HCT116 (cell line): ENCODE data around the gene MARK1. TPM values are rescaled to one million over a fixed set of nuclear protein-coding genes. Genes with fewer than 3 reads are reported as not detected.

ENCODE experiments used
- ATAC-seq: fragments of 200-7000 bp; cut with Tn5 transposase; 2 replicates; pipeline ENCODE4 v1.9.1; 2020; ENCODE audit warnings: mild to moderate bottlenecking, moderate library complexity
- BruUV-seq: library from RNA; stranded (reverse); fragments of 400-500 nt; replicated peaks from 2 replicates; lab custom pipeline; 2021; lab: Mats Ljungman, UMichigan
- CTCF ChIA-PET: fragments of 300-600 bp; sonication (Branson Sonifier 250); formaldehyde crosslinking; loops from one replicate; lab custom pipeline; 2021; ENCODE audit warnings: antibody characterized with exemption; lab: Charles Lee
- POLR2A ChIA-PET: fragments of 300-600, 350-600 bp; sonication (Branson Sonifier 250); formaldehyde crosslinking; loops from one replicate; lab custom pipeline; 2021; ENCODE audit warnings: antibody characterized with exemption; lab: Charles Lee
- RAD21 ChIA-PET, 2 experiments: fragments of 300-600 bp; sonication (Branson Sonifier 250); formaldehyde crosslinking; loops; one replicate each; lab custom pipeline; 2023; ENCODE audit warnings: low total read pairs in 2 of 2; ENCODE audit not compliant: uncharacterized antibody in 2 of 2, unreplicated experiment in 2 of 2, low non-redundant PET in 1 of 2; lab: Charles Lee
- DNase-seq: peaks from one replicate; pipeline ENCODE4 v3.0.0-alpha.2; 2010; ENCODE audit warnings: low read depth, low spot score
- H2AFZ ChIP-seq: fragments of 200-600 bp; shearing (Covaris generic), sonication (generic); 2 replicates; pipeline ENCODE4 v1.6.1; 2017; ENCODE audit warnings: low read depth, mixed run types, mixed read lengths, antibody characterized with exemption, low read length; ENCODE audit not compliant: poor library complexity, severe bottlenecking
- H3K27ac ChIP-seq: 2 replicates; pipeline ENCODE4 v1.5.1; 2012; ENCODE audit warnings: low read depth, low read length
- H3K27me3 ChIP-seq: fragments of 200-600 bp; sonication (generic); 2 replicates; pipeline ENCODE4 v1.6.1; 2016; ENCODE audit warnings: mixed run types, low read length, mixed read lengths; ENCODE audit not compliant: insufficient read depth
- H3K36me3 ChIP-seq, 2 experiments: fragments of 200-500 bp in 1 of 2; fragments of 200-600 bp in 1 of 2; sonication (Bioruptor generic) in 1 of 2; sonication (generic) in 1 of 2; 2 replicates each; pipeline versions ENCODE4 v1.5.1 to v1.6.1; 2014 to 2016; ENCODE audit warnings: low read length in 2 of 2, inconsistent platforms in 1 of 2, mixed read lengths in 1 of 2, mixed run types in 1 of 2; ENCODE audit not compliant: insufficient read depth in 2 of 2, control insufficient read depth in 1 of 2
- H3K4me1 ChIP-seq, 2 experiments: fragments of 200-600 bp in 1 of 2; sonication (generic) in 1 of 2; 2 replicates each; pipeline versions ENCODE4 v1.5.1 to v1.6.1; 2012 to 2017; ENCODE audit warnings: low read length in 2 of 2, inconsistent platforms in 1 of 2, mild to moderate bottlenecking in 1 of 2, mixed read lengths in 1 of 2, mixed run types in 1 of 2, moderate library complexity in 1 of 2; ENCODE audit not compliant: insufficient read depth in 2 of 2, control insufficient read depth in 1 of 2
- H3K4me2 ChIP-seq: fragments of 200-600 bp; sonication (generic); 2 replicates; pipeline ENCODE4 v1.6.1; 2017; ENCODE audit warnings: mixed run types, low read length, mixed read lengths
- H3K4me3 ChIP-seq, 2 experiments: fragments of 200-600 bp in 1 of 2; sonication (generic) in 1 of 2; replicated peaks in 1 of 2; 2 replicates each; pipeline ENCODE4 v1.5.1; 2011 to 2016; ENCODE audit warnings: low read length in 2 of 2, control low read depth in 1 of 2, low read depth in 1 of 2, mild to moderate bottlenecking in 1 of 2, mixed read lengths in 1 of 2, mixed run types in 1 of 2
- H3K79me2 ChIP-seq: fragments of 200-600 bp; sonication (generic); 2 replicates; pipeline ENCODE4 v1.6.1; 2017; ENCODE audit warnings: mild to moderate bottlenecking, mixed run types, low read length, moderate library complexity, mixed read lengths; ENCODE audit not compliant: insufficient read depth
- H3K9ac ChIP-seq: fragments of 200-600 bp; sonication (generic); 2 replicates; pipeline ENCODE4 v1.6.1; 2016; ENCODE audit warnings: low read length, mixed read lengths
- H3K9me2 ChIP-seq: fragments of 200-600 bp; sonication (generic), shearing (Covaris generic); 2 replicates; pipeline ENCODE4 v1.6.1; 2017; ENCODE audit warnings: mixed run types, mild to moderate bottlenecking, moderate library complexity; ENCODE audit not compliant: insufficient read depth
- H3K9me3 ChIP-seq, 2 experiments: fragments of 200-500 bp in 1 of 2; fragments of 200-600 bp in 1 of 2; sonication (Bioruptor generic) in 1 of 2; sonication (generic) in 1 of 2; 2 replicates each; pipeline ENCODE4 v1.6.1; 2014 to 2017; ENCODE audit warnings: low read length in 2 of 2, mixed read lengths in 2 of 2, inconsistent platforms in 1 of 2, low read depth in 1 of 2, mild to moderate bottlenecking in 1 of 2, mixed run types in 1 of 2, moderate library complexity in 1 of 2; ENCODE audit not compliant: control insufficient read depth in 1 of 2, insufficient read depth in 1 of 2
- H4K20me1 ChIP-seq: fragments of 200-600 bp; sonication (generic), shearing (Covaris generic); 2 replicates; pipeline ENCODE4 v1.6.1; 2017; ENCODE audit warnings: mixed run types, mild to moderate bottlenecking, moderate library complexity; ENCODE audit not compliant: insufficient read depth
- ELF1 ChIP-seq: IDR thresholded peaks from 2 replicates; pipeline ENCODE4 v1.6.1; 2012; ENCODE audit warnings: low read depth, borderline replicate concordance
- RAD21 ChIP-seq: IDR thresholded peaks from 2 replicates; pipeline ENCODE4 v1.6.1; 2012; ENCODE audit warnings: low read depth, mild to moderate bottlenecking
- SRF ChIP-seq: IDR thresholded peaks from 2 replicates; pipeline ENCODE4 v1.6.1; 2012; ENCODE audit warnings: low read depth
- TCF7L2 ChIP-seq: IDR thresholded peaks from 2 replicates; pipeline ENCODE4 v1.7.0; 2011; ENCODE audit warnings: borderline replicate concordance, inconsistent platforms; ENCODE audit not compliant: insufficient read depth, insufficient read length; ENCODE audit errors: extremely low read depth
- YY1 ChIP-seq: IDR thresholded peaks from 2 replicates; pipeline ENCODE4 v1.6.1; 2011; ENCODE audit warnings: low read length, low read depth, moderate library complexity, mild to moderate bottlenecking; ENCODE audit not compliant: insufficient replicate concordance; ENCODE audit errors: extremely low read depth
- ZFX ChIP-seq: fragments of 450-650 bp; IDR thresholded peaks from 2 replicates; pipeline ENCODE4 v1.6.1; 2017
- intact Hi-C: fragments of 100-400 bp; cut with micrococcal nuclease; formaldehyde crosslinking; loops from 2 replicates; pipeline ENCODE4 v1.10.0; 2022
- total RNA-seq: library from RNA; stranded (reverse); gene quantifications from one replicate; pipeline ENCODE4 v1.2.1, GENCODE V29; 2021; ENCODE audit not compliant: unreplicated experiment
- TF ChIP-seq, protein P1 (sequence below), 3 experiments: fragments of 200-600 bp in 1 of 3; sonication (generic) in 1 of 3; IDR thresholded peaks in 2 of 3; conservative IDR thresholded peaks in 1 of 3; 2 replicates each; pipeline ENCODE4 v1.5.1; 2012 to 2017; ENCODE audit warnings: low read depth in 2 of 3, low read length in 2 of 3, antibody characterized with exemption in 1 of 3, borderline replicate concordance in 1 of 3, control low read depth in 1 of 3, mild to moderate bottlenecking in 1 of 3, mixed read lengths in 1 of 3, mixed run types in 1 of 3, moderate library complexity in 1 of 3; ENCODE audit not compliant: insufficient read depth in 1 of 3
- TF ChIP-seq, protein P2 (sequence below): IDR thresholded peaks from 2 replicates; pipeline ENCODE4 v1.6.1; 2011; ENCODE audit warnings: mild to moderate bottlenecking, low read length, moderate library complexity; ENCODE audit not compliant: insufficient replicate concordance; ENCODE audit errors: extremely low read depth

Gene MARK1
- total RNA-seq, 1 experiment from 2014 or later = 3.6 TPM

DNA sequence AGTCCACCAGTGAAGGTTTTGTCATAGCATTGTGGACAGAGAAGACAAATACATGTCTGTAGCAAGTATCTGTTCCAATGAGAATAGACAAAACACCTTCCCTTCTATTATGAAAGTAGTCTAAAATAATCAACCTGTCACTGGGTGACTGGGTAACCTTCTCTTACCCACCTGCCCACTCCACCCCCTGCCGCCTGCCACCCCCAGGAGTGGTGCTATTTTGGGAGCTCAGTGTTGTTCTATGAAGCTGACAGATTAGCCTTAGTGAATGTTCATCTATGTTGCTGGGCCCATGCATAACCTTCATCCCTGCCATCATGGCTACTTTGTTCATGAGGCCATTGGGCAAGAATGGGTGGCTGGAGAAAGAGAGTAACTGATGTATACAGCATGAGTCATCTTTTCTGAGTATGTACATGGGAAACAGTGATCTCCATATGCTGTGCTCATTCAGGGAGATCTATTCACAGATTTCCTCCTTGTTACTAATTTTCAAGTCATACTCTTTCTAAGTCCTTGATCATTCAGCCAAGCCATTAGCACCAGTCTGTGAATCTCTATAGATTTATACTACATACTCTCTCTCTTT lies 24.8 kb downstream of the MARK1 start:
- H3K4me1 ChIP-seq = no peaks in the 10 kb centered on the region
- TF ChIP-seq YY1 = no peak
- H3K4me2 ChIP-seq = no peak overlapping the region
- no peak overlapping the region for H3K27ac ChIP-seq
- ChIA-PET RAD21 (no interaction called here), POLR2A (no interaction called here), CTCF (interaction anchor here (1.2 kb wide), 1 partner anchor 181 kb away, joined by 3 read pairs; no protein-coding TSS in a partner anchor)
- H3K9ac ChIP-seq = no peak overlapping the region
- ATAC-seq (no peak), DNase-seq (no peak)
- no peaks in the 10 kb centered on the region for H3K36me3 ChIP-seq
- no TSS peak for BruUV-seq
- no peaks in the 10 kb centered on the region for H3K27me3 ChIP-seq
- H3K79me2 ChIP-seq = no peaks in the 10 kb centered on the region
- no peaks in the 10 kb centered on the region for H4K20me1 ChIP-seq
- H2AFZ ChIP-seq = no peak overlapping the region
- H3K9me3 ChIP-seq = no peaks in the 10 kb centered on the region
- intact Hi-C loops = no loop called here
- no peak overlapping the region for H3K4me3 ChIP-seq
- H3K9me2 ChIP-seq = no peaks in the 10 kb centered on the region

DNA sequence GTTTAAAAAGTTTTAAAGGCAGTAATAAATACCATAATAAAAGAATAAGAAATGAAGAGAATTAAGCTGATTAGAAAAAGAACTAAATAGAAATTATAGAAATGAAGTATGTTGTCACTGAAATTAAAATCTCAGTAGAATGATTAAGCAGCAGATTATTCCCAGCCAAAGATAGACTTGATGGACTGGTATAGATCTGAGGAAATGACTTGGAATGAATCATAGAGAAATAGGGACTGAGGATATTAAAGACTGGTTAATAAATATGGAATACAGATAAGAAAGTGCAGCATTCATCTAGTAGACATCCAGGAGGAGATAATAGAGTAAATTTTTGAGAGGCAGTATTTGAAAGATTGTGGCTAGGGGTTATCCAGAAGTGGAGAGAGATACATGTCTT lies 28.7 kb downstream of the MARK1 start:
- Histone ChIP-seq H3K27ac (no peak overlapping the region), H3K36me3 (no peaks in the 10 kb centered on the region), H3K27me3 (no peaks in the 10 kb centered on the region), H3K4me1 (no peaks in the 10 kb centered on the region), H4K20me1 (no peaks in the 10 kb centered on the region), H3K9me2 (no peaks in the 10 kb centered on the region), H3K4me3 (no peak overlapping the region), H3K4me2 (no peak overlapping the region), H2AFZ (no peak overlapping the region), H3K9ac (no peak overlapping the region), H3K79me2 (no peaks in the 10 kb centered on the region), H3K9me3 (no peaks in the 10 kb centered on the region)
- TF ChIP-seq ELF1 = no peak
- TF ChIP-seq TCF7L2 = no peak
- TF ChIP-seq RAD21 = no peak
- TF ChIP-seq, protein P1, sequence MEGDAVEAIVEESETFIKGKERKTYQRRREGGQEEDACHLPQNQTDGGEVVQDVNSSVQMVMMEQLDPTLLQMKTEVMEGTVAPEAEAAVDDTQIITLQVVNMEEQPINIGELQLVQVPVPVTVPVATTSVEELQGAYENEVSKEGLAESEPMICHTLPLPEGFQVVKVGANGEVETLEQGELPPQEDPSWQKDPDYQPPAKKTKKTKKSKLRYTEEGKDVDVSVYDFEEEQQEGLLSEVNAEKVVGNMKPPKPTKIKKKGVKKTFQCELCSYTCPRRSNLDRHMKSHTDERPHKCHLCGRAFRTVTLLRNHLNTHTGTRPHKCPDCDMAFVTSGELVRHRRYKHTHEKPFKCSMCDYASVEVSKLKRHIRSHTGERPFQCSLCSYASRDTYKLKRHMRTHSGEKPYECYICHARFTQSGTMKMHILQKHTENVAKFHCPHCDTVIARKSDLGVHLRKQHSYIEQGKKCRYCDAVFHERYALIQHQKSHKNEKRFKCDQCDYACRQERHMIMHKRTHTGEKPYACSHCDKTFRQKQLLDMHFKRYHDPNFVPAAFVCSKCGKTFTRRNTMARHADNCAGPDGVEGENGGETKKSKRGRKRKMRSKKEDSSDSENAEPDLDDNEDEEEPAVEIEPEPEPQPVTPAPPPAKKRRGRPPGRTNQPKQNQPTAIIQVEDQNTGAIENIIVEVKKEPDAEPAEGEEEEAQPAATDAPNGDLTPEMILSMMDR (IDR thresholded peaks at IDR 0.05 in 2 of 3, conservative IDR thresholded peaks at IDR 0.05 in 1 of 3; ENCODE audit: borderline replicate concordance in 1 of 3, insufficient read depth in 1 of 3, low read depth in 2 of 3, low read length in 2 of 3) = no peak
- no peak for TF ChIP-seq ZFX
- no peak for TF ChIP-seq SRF
- TF ChIP-seq, protein P2, sequence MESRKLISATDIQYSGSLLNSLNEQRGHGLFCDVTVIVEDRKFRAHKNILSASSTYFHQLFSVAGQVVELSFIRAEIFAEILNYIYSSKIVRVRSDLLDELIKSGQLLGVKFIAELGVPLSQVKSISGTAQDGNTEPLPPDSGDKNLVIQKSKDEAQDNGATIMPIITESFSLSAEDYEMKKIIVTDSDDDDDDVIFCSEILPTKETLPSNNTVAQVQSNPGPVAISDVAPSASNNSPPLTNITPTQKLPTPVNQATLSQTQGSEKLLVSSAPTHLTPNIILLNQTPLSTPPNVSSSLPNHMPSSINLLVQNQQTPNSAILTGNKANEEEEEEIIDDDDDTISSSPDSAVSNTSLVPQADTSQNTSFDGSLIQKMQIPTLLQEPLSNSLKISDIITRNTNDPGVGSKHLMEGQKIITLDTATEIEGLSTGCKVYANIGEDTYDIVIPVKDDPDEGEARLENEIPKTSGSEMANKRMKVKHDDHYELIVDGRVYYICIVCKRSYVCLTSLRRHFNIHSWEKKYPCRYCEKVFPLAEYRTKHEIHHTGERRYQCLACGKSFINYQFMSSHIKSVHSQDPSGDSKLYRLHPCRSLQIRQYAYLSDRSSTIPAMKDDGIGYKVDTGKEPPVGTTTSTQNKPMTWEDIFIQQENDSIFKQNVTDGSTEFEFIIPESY = no peak
- CTCF ChIA-PET = no interaction called here
- RAD21 ChIA-PET = no interaction called here
- intact Hi-C loops = no loop called here
- no peak for ATAC-seq
- no TSS peak for BruUV-seq
- no peak for DNase-seq
- POLR2A ChIA-PET = no interaction called here
